C1 segment of cervical spinal cord (tissue), 14 donors: ENCODE results near the gene CXCL13.
"Not testable (repeated sequence)": the region's sequence is repeated elsewhere in the genome, so short reads cannot be mapped to it uniquely, and the experiment has no call there.

ENCODE experiments used
- DNase-seq, 14 donors: peaks; one replicate each; lab custom pipeline; 2025; lab: John Stamatoyannopoulos, UW

CXCL13 gene

GRCh38 chr4:77605210-77605902 lies at the start of gene CXCL13:
Gene CXCL13, plus strand, starts transcription at chr4:77605820. Its CDS starts 46 bp downstream, at chr4:77605866.
- no peak for DNase-seq

GRCh38 chr4:77560170-77560569 lies 45.5 kb upstream of the CXCL13 start:
- no peak for DNase-seq

- DNase-seq: not testable (repeated sequence)
These were observed 43.9 kb upstream of the CXCL13 start for GRCh38 chr4:77561720-77562119.

GRCh38 chr4:77564231-77564630 lies 41.4 kb upstream of the CXCL13 start:
- DNase-seq: no peak

- no peak for DNase-seq
These were observed 39.5 kb upstream of the CXCL13 start for GRCh38 chr4:77566148-77566547.

GRCh38 chr4:77567549-77567948 lies 38.1 kb upstream of the CXCL13 start:
- DNase-seq: no peak

- not testable (repeated sequence) for DNase-seq
These were observed 35.0 kb upstream of the CXCL13 start for GRCh38 chr4:77570508-77571214.

- DNase-seq: no peak
These were observed 29.3 kb upstream of the CXCL13 start for GRCh38 chr4:77576351-77576750.

GRCh38 chr4:77578145-77578544 lies 27.5 kb upstream of the CXCL13 start:
- no peak for DNase-seq

GRCh38 chr4:77579406-77580076 lies 26.1 kb upstream of the CXCL13 start:
- no peak for DNase-seq

GRCh38 chr4:77581724-77582123 lies 23.9 kb upstream of the CXCL13 start:
- DNase-seq: no peak

- DNase-seq: no peak
These were observed 23.5 kb upstream of the CXCL13 start for GRCh38 chr4:77582156-77582555.

GRCh38 chr4:77582711-77583110 lies 22.9 kb upstream of the CXCL13 start:
- DNase-seq: no peak

GRCh38 chr4:77586951-77587383 lies 18.7 kb upstream of the CXCL13 start:
- no peak for DNase-seq

GRCh38 chr4:77590482-77590881 lies 15.1 kb upstream of the CXCL13 start:
- DNase-seq: no peak

- DNase-seq: no peak
These were observed 14.1 kb upstream of the CXCL13 start for GRCh38 chr4:77591532-77591931.

- no peak for DNase-seq
These were observed 12.5 kb upstream of the CXCL13 start for GRCh38 chr4:77593101-77593500.

- no peak for DNase-seq
These were observed 11.6 kb upstream of the CXCL13 start for GRCh38 chr4:77593993-77594392.

- DNase-seq: no peak
These were observed 10.2 kb upstream of the CXCL13 start for GRCh38 chr4:77595364-77595973.

GRCh38 chr4:77599378-77599777 lies 6.2 kb upstream of the CXCL13 start:
- no peak for DNase-seq

GRCh38 chr4:77600521-77601451 lies 4.8 kb upstream of the CXCL13 start:
- no peak for DNase-seq
